GM23338 (cell line): ENCODE measurements around the gene SPAG16. TPM values are rescaled to one million over a fixed set of nuclear protein-coding genes. Genes with fewer than 3 reads are reported as not detected.

ENCODE experiments used
- ATAC-seq: fragments of 200-7000 bp; cut with Tn5 transposase; 3 replicates; pipeline ENCODE4 v1.9.1; 2020
- DNase-seq: peaks from one replicate; pipeline ENCODE4 v3.0.0-alpha.2; 2015; ENCODE audit warnings: low spot score
- H2AFZ ChIP-seq: fragments of 200-600 bp; sonication (generic); 2 replicates; pipeline ENCODE4 v1.8.0; 2016; ENCODE audit warnings: antibody characterized with exemption, mild to moderate bottlenecking, moderate library complexity
- H3F3A ChIP-seq: fragments of 200-600 bp; sonication (generic); replicated peaks from 2 replicates; pipeline ENCODE4 v1.8.0; 2017; ENCODE audit warnings: antibody characterized with exemption, mixed run types, low read depth
- H3K27ac ChIP-seq: fragments of 200-600 bp; sonication (generic); 2 replicates; pipeline ENCODE4 v1.6.1; 2016; ENCODE audit warnings: low read depth
- H3K27me3 ChIP-seq: fragments of 200-600 bp; sonication (generic); 2 replicates; pipeline ENCODE4 v1.8.0; 2016; ENCODE audit warnings: mild to moderate bottlenecking, mixed run types, moderate library complexity; ENCODE audit not compliant: insufficient read depth
- H3K36me3 ChIP-seq: fragments of 200-600 bp; sonication (generic); 2 replicates; pipeline ENCODE4 v1.8.0; 2016; ENCODE audit warnings: mild to moderate bottlenecking; ENCODE audit not compliant: insufficient read depth
- H3K4me1 ChIP-seq: fragments of 200-600 bp; sonication (generic); 2 replicates; pipeline ENCODE4 v1.8.0; 2016; ENCODE audit warnings: mild to moderate bottlenecking, moderate library complexity; ENCODE audit not compliant: insufficient read depth
- H3K4me2 ChIP-seq: fragments of 200-600 bp; sonication (generic); 2 replicates; pipeline ENCODE4 v1.7.1; 2017; ENCODE audit warnings: mixed run types
- H3K4me3 ChIP-seq: fragments of 200-600 bp; sonication (generic); 2 replicates; pipeline ENCODE4 v1.6.1; 2016; ENCODE audit warnings: mixed run types
- H3K79me2 ChIP-seq: fragments of 200-600 bp; sonication (generic); replicated peaks from 2 replicates; pipeline ENCODE4 v1.8.0; 2017; ENCODE audit warnings: mild to moderate bottlenecking; ENCODE audit not compliant: insufficient read depth
- H3K9me2 ChIP-seq: fragments of 200-600 bp; sonication (generic); 2 replicates; pipeline ENCODE4 v1.8.0; 2017; ENCODE audit not compliant: insufficient read depth
- H4K20me1 ChIP-seq: fragments of 200-600 bp; sonication (generic); replicated peaks from 2 replicates; pipeline ENCODE4 v1.8.0; 2017; ENCODE audit warnings: mild to moderate bottlenecking; ENCODE audit not compliant: insufficient read depth
- H3K27ac Mint-ChIP-seq: 2 replicates; pipeline ENCODE4 v1.8.0; 2020; ENCODE audit warnings: inconsistent platforms, mild to moderate bottlenecking, moderate library complexity, mixed read lengths
- H3K27me3 Mint-ChIP-seq: 3 replicates; pipeline ENCODE4 v1.8.0; 2022; ENCODE audit warnings: low read depth, mild to moderate bottlenecking, moderate library complexity, mixed read lengths, inconsistent platforms; ENCODE audit not compliant: insufficient read depth, poor library complexity
- H3K36me3 Mint-ChIP-seq: 3 replicates; pipeline ENCODE4 v1.8.0; 2021; ENCODE audit warnings: low read depth, mild to moderate bottlenecking, inconsistent platforms, moderate library complexity, mixed read lengths
- H3K4me1 Mint-ChIP-seq: 3 replicates; pipeline ENCODE4 v1.8.0; 2020; ENCODE audit warnings: mild to moderate bottlenecking, inconsistent platforms, mixed read lengths
- H3K4me3 Mint-ChIP-seq: 3 replicates; pipeline ENCODE4 v1.8.0; 2021; ENCODE audit warnings: moderate library complexity, mild to moderate bottlenecking, inconsistent platforms, mixed read lengths
- H3K9me3 Mint-ChIP-seq: 3 replicates; pipeline ENCODE4 v1.8.0; 2020; ENCODE audit warnings: moderate library complexity, mild to moderate bottlenecking, inconsistent platforms, mixed read lengths
- CREB1 ChIP-seq: fragments of 250-450 bp; sonication (Bioruptor Pico); IDR thresholded peaks from 2 replicates; pipeline ENCODE4 v1.5.0; 2020; ENCODE audit warnings: low read depth, mild to moderate bottlenecking, moderate library complexity
- CTCF ChIP-seq, 2 experiments: fragments of 200-600 bp in 1 of 2; sonication (generic) in 1 of 2; conservative IDR thresholded peaks; 2 replicates each; pipeline versions ENCODE4 v1.5.1 to v1.6.1; 2016 to 2017; ENCODE audit warnings: antibody characterized with exemption in 2 of 2, low read depth in 2 of 2, mild to moderate bottlenecking in 2 of 2, moderate library complexity in 1 of 2
- EZH2 ChIP-seq: fragments of 200-600 bp; sonication (generic); IDR thresholded peaks from one replicate; pipeline ENCODE4 v1.8.0; 2017; ENCODE audit warnings: antibody characterized with exemption, mild to moderate bottlenecking, low read depth; ENCODE audit not compliant: unreplicated experiment
- EZH2phosphoT487 ChIP-seq: fragments of 200-600 bp; sonication (generic); IDR thresholded peaks from one replicate; pipeline ENCODE4 v1.8.1; 2018; ENCODE audit warnings: antibody characterized with exemption; ENCODE audit not compliant: unreplicated experiment
- JUNB ChIP-seq: IDR thresholded peaks from one replicate; pipeline ENCODE4 v1.6.1; 2016; ENCODE audit warnings: antibody characterized with exemption; ENCODE audit not compliant: unreplicated experiment
- NANOG ChIP-seq: IDR thresholded peaks from 2 replicates; pipeline ENCODE4 v1.6.1; 2016; ENCODE audit warnings: antibody characterized with exemption, borderline replicate concordance
- POLR2AphosphoS5 ChIP-seq: IDR thresholded peaks from 2 replicates; pipeline ENCODE4 v1.6.1; 2016; ENCODE audit warnings: antibody characterized with exemption, low read depth
- STAT1 ChIP-seq: IDR thresholded peaks from one replicate; pipeline ENCODE4 v1.6.1; 2016; ENCODE audit warnings: antibody characterized with exemption; ENCODE audit not compliant: unreplicated experiment
- ZNF114 ChIP-seq: fragments of 250-450 bp; sonication (Bioruptor Pico); IDR thresholded peaks from 2 replicates; pipeline ENCODE4 v1.5.0; 2020; ENCODE audit warnings: mild to moderate bottlenecking, moderate library complexity
- ZNF331 ChIP-seq: fragments of 250-450 bp; sonication (Bioruptor Pico); IDR thresholded peaks from 2 replicates; pipeline ENCODE4 v1.5.0; 2020; ENCODE audit warnings: low read depth, mild to moderate bottlenecking, moderate library complexity
- polyA plus RNA-seq: library from polyadenylated mRNA; unstranded; fragments of >200 nt; fragmentation: Nextera tagmentation; extraction: Ambion mirVana; gene quantifications from 2 replicates; pipeline ENCODE4 v1.2.1, GENCODE V29; 2016
- total RNA-seq: library from RNA; depleted of rRNA; stranded (reverse); fragments of >200 nt; shearing (Covaris generic); gene quantifications from 2 replicates; pipeline ENCODE4 v1.2.3, GENCODE V29; 2014
- TF ChIP-seq, protein P1 (sequence below): IDR thresholded peaks from one replicate; pipeline ENCODE4 v1.6.1; 2018; ENCODE audit warnings: antibody characterized with exemption; ENCODE audit not compliant: unreplicated experiment
- TF ChIP-seq, protein P2 (sequence below): fragments of 250-450 bp; sonication (Bioruptor Pico); IDR thresholded peaks from 2 replicates; pipeline ENCODE4 v1.5.0; 2020; ENCODE audit warnings: mild to moderate bottlenecking, moderate library complexity
- TF ChIP-seq, protein P3 (sequence below): IDR thresholded peaks from 2 replicates; pipeline ENCODE4 v1.6.1; 2016; ENCODE audit warnings: antibody characterized with exemption

Gene SPAG16
- total and polyA plus RNA-seq, 2 experiments from 2014 or later: 19.7 to 47.8 TPM

DNA sequence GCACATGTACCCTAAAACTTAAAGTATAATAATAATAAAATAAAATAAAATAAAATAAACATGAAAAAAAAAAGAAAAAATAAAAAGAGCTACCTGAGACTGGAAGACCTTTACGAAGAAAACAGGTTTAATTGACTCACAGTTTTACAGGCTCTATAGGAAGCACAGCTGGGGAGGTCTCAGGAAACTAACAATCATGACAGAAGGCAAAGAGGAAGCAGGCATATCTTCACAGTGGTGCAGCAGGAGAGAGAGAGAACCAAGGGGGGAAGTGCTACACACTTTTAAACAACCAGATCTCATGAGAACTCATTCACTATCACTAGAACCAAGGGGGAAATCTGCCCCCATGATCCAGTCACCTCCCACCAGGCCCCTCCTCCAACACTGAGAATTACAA, 747.3 kb downstream of the SPAG16 start:
- H3K4me3 ChIP-seq: no peak overlapping the region
- H3K27ac ChIP-seq: no peak overlapping the region
- no peaks in the 10 kb centered on the region for H3K4me1 ChIP-seq
- no peak for TF ChIP-seq ZNF331
- TF ChIP-seq, protein P1, sequence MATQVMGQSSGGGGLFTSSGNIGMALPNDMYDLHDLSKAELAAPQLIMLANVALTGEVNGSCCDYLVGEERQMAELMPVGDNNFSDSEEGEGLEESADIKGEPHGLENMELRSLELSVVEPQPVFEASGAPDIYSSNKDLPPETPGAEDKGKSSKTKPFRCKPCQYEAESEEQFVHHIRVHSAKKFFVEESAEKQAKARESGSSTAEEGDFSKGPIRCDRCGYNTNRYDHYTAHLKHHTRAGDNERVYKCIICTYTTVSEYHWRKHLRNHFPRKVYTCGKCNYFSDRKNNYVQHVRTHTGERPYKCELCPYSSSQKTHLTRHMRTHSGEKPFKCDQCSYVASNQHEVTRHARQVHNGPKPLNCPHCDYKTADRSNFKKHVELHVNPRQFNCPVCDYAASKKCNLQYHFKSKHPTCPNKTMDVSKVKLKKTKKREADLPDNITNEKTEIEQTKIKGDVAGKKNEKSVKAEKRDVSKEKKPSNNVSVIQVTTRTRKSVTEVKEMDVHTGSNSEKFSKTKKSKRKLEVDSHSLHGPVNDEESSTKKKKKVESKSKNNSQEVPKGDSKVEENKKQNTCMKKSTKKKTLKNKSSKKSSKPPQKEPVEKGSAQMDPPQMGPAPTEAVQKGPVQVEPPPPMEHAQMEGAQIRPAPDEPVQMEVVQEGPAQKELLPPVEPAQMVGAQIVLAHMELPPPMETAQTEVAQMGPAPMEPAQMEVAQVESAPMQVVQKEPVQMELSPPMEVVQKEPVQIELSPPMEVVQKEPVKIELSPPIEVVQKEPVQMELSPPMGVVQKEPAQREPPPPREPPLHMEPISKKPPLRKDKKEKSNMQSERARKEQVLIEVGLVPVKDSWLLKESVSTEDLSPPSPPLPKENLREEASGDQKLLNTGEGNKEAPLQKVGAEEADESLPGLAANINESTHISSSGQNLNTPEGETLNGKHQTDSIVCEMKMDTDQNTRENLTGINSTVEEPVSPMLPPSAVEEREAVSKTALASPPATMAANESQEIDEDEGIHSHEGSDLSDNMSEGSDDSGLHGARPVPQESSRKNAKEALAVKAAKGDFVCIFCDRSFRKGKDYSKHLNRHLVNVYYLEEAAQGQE: no peak
- no peak for TF ChIP-seq NANOG
- TF ChIP-seq, protein P2, sequence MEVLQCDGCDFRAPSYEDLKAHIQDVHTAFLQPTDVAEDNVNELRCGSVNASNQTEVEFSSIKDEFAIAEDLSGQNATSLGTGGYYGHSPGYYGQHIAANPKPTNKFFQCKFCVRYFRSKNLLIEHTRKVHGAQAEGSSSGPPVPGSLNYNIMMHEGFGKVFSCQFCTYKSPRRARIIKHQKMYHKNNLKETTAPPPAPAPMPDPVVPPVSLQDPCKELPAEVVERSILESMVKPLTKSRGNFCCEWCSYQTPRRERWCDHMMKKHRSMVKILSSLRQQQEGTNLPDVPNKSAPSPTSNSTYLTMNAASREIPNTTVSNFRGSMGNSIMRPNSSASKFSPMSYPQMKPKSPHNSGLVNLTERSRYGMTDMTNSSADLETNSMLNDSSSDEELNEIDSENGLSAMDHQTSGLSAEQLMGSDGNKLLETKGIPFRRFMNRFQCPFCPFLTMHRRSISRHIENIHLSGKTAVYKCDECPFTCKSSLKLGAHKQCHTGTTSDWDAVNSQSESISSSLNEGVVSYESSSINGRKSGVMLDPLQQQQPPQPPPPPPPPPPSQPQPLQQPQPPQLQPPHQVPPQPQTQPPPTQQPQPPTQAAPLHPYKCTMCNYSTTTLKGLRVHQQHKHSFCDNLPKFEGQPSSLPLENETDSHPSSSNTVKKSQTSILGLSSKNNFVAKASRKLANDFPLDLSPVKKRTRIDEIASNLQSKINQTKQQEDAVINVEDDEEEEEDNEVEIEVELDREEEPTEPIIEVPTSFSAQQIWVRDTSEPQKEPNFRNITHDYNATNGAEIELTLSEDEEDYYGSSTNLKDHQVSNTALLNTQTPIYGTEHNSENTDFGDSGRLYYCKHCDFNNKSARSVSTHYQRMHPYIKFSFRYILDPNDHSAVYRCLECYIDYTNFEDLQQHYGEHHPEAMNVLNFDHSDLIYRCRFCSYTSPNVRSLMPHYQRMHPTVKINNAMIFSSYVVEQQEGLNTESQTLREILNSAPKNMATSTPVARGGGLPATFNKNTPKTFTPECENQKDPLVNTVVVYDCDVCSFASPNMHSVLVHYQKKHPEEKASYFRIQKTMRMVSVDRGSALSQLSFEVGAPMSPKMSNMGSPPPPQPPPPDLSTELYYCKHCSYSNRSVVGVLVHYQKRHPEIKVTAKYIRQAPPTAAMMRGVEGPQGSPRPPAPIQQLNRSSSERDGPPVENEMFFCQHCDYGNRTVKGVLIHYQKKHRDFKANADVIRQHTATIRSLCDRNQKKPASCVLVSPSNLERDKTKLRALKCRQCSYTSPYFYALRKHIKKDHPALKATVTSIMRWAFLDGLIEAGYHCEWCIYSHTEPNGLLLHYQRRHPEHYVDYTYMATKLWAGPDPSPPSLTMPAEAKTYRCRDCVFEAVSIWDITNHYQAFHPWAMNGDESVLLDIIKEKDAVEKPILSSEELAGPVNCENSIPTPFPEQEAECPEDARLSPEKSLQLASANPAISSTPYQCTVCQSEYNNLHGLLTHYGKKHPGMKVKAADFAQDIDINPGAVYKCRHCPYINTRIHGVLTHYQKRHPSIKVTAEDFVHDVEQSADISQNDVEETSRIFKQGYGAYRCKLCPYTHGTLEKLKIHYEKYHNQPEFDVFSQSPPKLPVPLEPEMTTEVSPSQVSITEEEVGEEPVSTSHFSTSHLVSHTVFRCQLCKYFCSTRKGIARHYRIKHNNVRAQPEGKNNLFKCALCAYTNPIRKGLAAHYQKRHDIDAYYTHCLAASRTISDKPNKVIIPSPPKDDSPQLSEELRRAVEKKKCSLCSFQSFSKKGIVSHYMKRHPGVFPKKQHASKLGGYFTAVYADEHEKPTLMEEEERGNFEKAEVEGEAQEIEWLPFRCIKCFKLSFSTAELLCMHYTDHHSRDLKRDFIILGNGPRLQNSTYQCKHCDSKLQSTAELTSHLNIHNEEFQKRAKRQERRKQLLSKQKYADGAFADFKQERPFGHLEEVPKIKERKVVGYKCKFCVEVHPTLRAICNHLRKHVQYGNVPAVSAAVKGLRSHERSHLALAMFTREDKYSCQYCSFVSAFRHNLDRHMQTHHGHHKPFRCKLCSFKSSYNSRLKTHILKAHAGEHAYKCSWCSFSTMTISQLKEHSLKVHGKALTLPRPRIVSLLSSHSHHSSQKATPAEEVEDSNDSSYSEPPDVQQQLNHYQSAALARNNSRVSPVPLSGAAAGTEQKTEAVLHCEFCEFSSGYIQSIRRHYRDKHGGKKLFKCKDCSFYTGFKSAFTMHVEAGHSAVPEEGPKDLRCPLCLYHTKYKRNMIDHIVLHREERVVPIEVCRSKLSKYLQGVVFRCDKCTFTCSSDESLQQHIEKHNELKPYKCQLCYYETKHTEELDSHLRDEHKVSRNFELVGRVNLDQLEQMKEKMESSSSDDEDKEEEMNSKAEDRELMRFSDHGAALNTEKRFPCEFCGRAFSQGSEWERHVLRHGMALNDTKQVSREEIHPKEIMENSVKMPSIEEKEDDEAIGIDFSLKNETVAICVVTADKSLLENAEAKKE (CRISPR knock-in tag): no peak
- TF ChIP-seq CTCF (conservative IDR thresholded peaks at IDR 0.05; ENCODE audit: low read depth in 2 of 2): no peak
- no peak for TF ChIP-seq ZNF114
- no peak for TF ChIP-seq EZH2
- no peak for TF ChIP-seq STAT1
- TF ChIP-seq, protein P3, sequence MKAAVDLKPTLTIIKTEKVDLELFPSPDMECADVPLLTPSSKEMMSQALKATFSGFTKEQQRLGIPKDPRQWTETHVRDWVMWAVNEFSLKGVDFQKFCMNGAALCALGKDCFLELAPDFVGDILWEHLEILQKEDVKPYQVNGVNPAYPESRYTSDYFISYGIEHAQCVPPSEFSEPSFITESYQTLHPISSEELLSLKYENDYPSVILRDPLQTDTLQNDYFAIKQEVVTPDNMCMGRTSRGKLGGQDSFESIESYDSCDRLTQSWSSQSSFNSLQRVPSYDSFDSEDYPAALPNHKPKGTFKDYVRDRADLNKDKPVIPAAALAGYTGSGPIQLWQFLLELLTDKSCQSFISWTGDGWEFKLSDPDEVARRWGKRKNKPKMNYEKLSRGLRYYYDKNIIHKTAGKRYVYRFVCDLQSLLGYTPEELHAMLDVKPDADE: no peak
- TF ChIP-seq JUNB: no peak
- no peak for TF ChIP-seq POLR2AphosphoS5
- no peak for TF ChIP-seq CREB1 (CRISPR knock-in tag)
- no peak for TF ChIP-seq EZH2phosphoT487
- H3K4me3 Mint-ChIP-seq: no peak overlapping the region
- no peak overlapping the region for H3K27ac Mint-ChIP-seq
- H4K20me1 ChIP-seq: no peaks in the 10 kb centered on the region
- no peaks in the 10 kb centered on the region; the same call in 1 of the 2 replicates for H3K9me2 ChIP-seq
- H3K27me3 Mint-ChIP-seq: peaks cover 2% of the 10 kb centered on the region
- no peaks in the 10 kb centered on the region for H3K27me3 ChIP-seq
- H3K79me2 ChIP-seq: no peaks in the 10 kb centered on the region
- H3K36me3 ChIP-seq: no peaks in the 10 kb centered on the region
- no peaks in the 10 kb centered on the region; the same call in 2 of the 3 replicates for H3K36me3 Mint-ChIP-seq
- H3K4me1 Mint-ChIP-seq: peaks cover 3% of the 10 kb centered on the region
- DNase-seq (no peak), ATAC-seq (no peak)
- no peak overlapping the region for H2AFZ ChIP-seq
- no peaks in the 10 kb centered on the region for H3F3A ChIP-seq
- peaks cover 8% of the 10 kb centered on the region; the same call in 2 of the 3 replicates for H3K9me3 Mint-ChIP-seq
- H3K4me2 ChIP-seq: no peak overlapping the region
